ENCODE data around the gene FANCB. TPM values are rescaled to one million over a fixed set of nuclear protein-coding genes. Genes with fewer than 3 reads are reported as not detected.

The FANCB gene
- total and polyA plus RNA-seq, 9 donors: 0.23 to 3.1 (median 2.8) TPM

GRCh38 chrX:14884714-14885113 lies 11.8 kb upstream of the FANCB start:
- Histone ChIP-seq H3K9me3 (no peaks in the 10 kb centered on the region), H3K4me3 (no peak overlapping the region), H3K27me3 (no peaks in the 10 kb centered on the region), H3K36me3 (no peaks in the 10 kb centered on the region), H3K4me1 (ENCODE audit: insufficient read depth) (no peaks in the 10 kb centered on the region), H3K27ac (no peak overlapping the region)
- intact Hi-C loops (cut with DNase I): no loop called here
- WGBS, 3 donors: 58 to 83% (median 67%) methylated on average over 1 of the region's 1 CpG
- no peak for DNase-seq
- TF ChIP-seq CTCF (IDR thresholded peaks at IDR 0.05): no peak
- TF ChIP-seq EP300 (IDR thresholded peaks at IDR 0.05): no peak

- H3K4me1 ChIP-seq (ENCODE audit: insufficient read depth): no peaks in the 10 kb centered on the region
- TF ChIP-seq EP300 (IDR thresholded peaks at IDR 0.05) (no peak), CTCF (IDR thresholded peaks at IDR 0.05) (no peak), POLR2A (IDR thresholded peaks at IDR 0.05) (no peak)
- no peaks in the 10 kb centered on the region for H3K9me3 ChIP-seq
- intact Hi-C loops (cut with DNase I): no loop called here
- H3K27me3 ChIP-seq: no peaks in the 10 kb centered on the region
- H3K36me3 ChIP-seq: no peaks in the 10 kb centered on the region
- H3K27ac ChIP-seq: no peak overlapping the region
- H3K4me3 ChIP-seq: no peak overlapping the region
- no peak for DNase-seq
Measured at GRCh38 chrX:14883826-14884225, 11.0 kb upstream of the FANCB start.

GRCh38 chrX:14875624-14876023 lies 2.8 kb upstream of the FANCB start:
- no peak overlapping the region for H3K27ac ChIP-seq
- no peaks in the 10 kb centered on the region for H3K36me3 ChIP-seq
- H3K4me1 ChIP-seq (ENCODE audit: insufficient read depth): peaks cover 1% of the 10 kb centered on the region
- H3K4me3 ChIP-seq: no peak overlapping the region
- no peaks in the 10 kb centered on the region for H3K9me3 ChIP-seq
- intact Hi-C loops (cut with DNase I): no loop called here
- no peak for DNase-seq
- TF ChIP-seq POLR2A (IDR thresholded peaks at IDR 0.05): no peak
- TF ChIP-seq CTCF (IDR thresholded peaks at IDR 0.05): no peak
- TF ChIP-seq EP300 (IDR thresholded peaks at IDR 0.05): no peak
- no peaks in the 10 kb centered on the region for H3K27me3 ChIP-seq
- 79 to 81% (median 80%) methylated on average over 7 of the region's 7 CpGs for WGBS, 3 donors

- Histone ChIP-seq H3K9me3 (no peaks in the 10 kb centered on the region), H3K4me3 (peak overlapping the region; percentile 63), H3K4me1 (ENCODE audit: insufficient read depth) (peaks cover 1% of the 10 kb centered on the region), H3K27me3 (no peaks in the 10 kb centered on the region), H3K27ac (peak overlapping the region in 1 of 2 donors; percentile 75), H3K36me3 (no peaks in the 10 kb centered on the region)
- TF ChIP-seq CTCF (IDR thresholded peaks at IDR 0.05) (no peak), EP300 (IDR thresholded peaks at IDR 0.05) (no peak), POLR2A (IDR thresholded peaks at IDR 0.05) (no peak)
- WGBS, 3 donors: 30 to 38% (median 37%) methylated on average over 8 of the region's 8 CpGs
- intact Hi-C loops (cut with DNase I): no loop called here
- DNase-seq: peak in 1 of 5 donors; percentile 9
Measured at GRCh38 chrX:14873676-14874049, 794 bp upstream of the FANCB start.

GRCh38 chrX:14872355-14872754 lies 514 bp downstream of the FANCB start:
- TF ChIP-seq EP300 (IDR thresholded peaks at IDR 0.05) (no peak), POLR2A (IDR thresholded peaks at IDR 0.05) (no peak), CTCF (IDR thresholded peaks at IDR 0.05) (no peak)
- H3K36me3 ChIP-seq: no peaks in the 10 kb centered on the region
- no peaks in the 10 kb centered on the region for H3K27me3 ChIP-seq
- WGBS, 3 donors: 33 to 47% (median 39%) methylated on average over 7 of the region's 7 CpGs
- H3K9me3 ChIP-seq: no peaks in the 10 kb centered on the region
- H3K27ac ChIP-seq: no peak overlapping the region
- H3K4me1 ChIP-seq (ENCODE audit: insufficient read depth): peaks cover 1% of the 10 kb centered on the region
- H3K4me3 ChIP-seq: peak overlapping the region; percentile 39
- no peak for DNase-seq
- intact Hi-C loops (cut with DNase I): no loop called here

Data from ovary (tissue), 9 donors.